ENCODE data around the gene OR6K2. TPM values are rescaled to one million over a fixed set of nuclear protein-coding genes. Genes with fewer than 3 reads are reported as not detected.

OR6K2 gene
- total and polyA plus RNA-seq, 4 donors, result not detected

GRCh38 chr1:158720620-158721019 is 20.2 kb upstream of the OR6K2 start, which contains the start of gene OR6K3 (continued):
- TF ChIP-seq ATF3 (IDR thresholded peaks at IDR 0.05) (no peak), TAF1 (conservative IDR thresholded peaks at IDR 0.05) (no peak), FOXA1 (IDR thresholded peaks at IDR 0.05) (no peak), CTCF (IDR thresholded peaks at IDR 0.05; ENCODE audit: low read depth, low read length, missing input control) (no peak), FOXA2 (IDR thresholded peaks at IDR 0.05) (no peak), YY1 (IDR thresholded peaks at IDR 0.05) (no peak)

- Histone ChIP-seq H3K4me1 (ENCODE audit: control insufficient read depth in 4 of 4, insufficient read depth in 4 of 4, low read length in 3 of 4) (no peaks in the 10 kb centered on the region), H3K27ac (ENCODE audit: low read depth in 1 of 2, low read length in 2 of 2) (no peak overlapping the region), H3K36me3 (ENCODE audit: control insufficient read depth in 4 of 4, insufficient read depth in 3 of 4, low read depth in 1 of 4, low read length in 3 of 4) (no peaks in the 10 kb centered on the region), H3K9me3 (ENCODE audit: control insufficient read depth in 4 of 4, low read length in 3 of 4) (no peaks in the 10 kb centered on the region), H3K4me3 (ENCODE audit: low read depth in 1 of 3, low read length in 3 of 3) (no peak overlapping the region), H3K9ac (ENCODE audit: low read depth in 1 of 2, low read length in 2 of 2) (no peak overlapping the region), H3K27me3 (ENCODE audit: control insufficient read depth in 4 of 4, insufficient read depth in 4 of 4, low read length in 3 of 4) (peaks cover 0 to 3% (median 0%) of the 10 kb centered on the region in 4 donors)
- TF ChIP-seq HNF4G (IDR thresholded peaks at IDR 0.05), result no peak
- TF ChIP-seq MAX (IDR thresholded peaks at IDR 0.05), result no peak
- TF ChIP-seq HNF4A (conservative IDR thresholded peaks at IDR 0.05), result no peak
- no peak for TF ChIP-seq GABPA (IDR thresholded peaks at IDR 0.05 in 1 of 2, conservative IDR thresholded peaks at IDR 0.05 in 1 of 2)
- no peak for TF ChIP-seq YY1 (IDR thresholded peaks at IDR 0.05)
- no peak for TF ChIP-seq RAD21 (IDR thresholded peaks at IDR 0.05)
- no peak for TF ChIP-seq CTCF (IDR thresholded peaks at IDR 0.05; ENCODE audit: low read depth, low read length, missing input control)
- no peak for TF ChIP-seq RXRA (IDR thresholded peaks at IDR 0.05)
- no peak for TF ChIP-seq TAF1 (conservative IDR thresholded peaks at IDR 0.05)
- no peak for TF ChIP-seq FOXA2 (IDR thresholded peaks at IDR 0.05)
- no peak for TF ChIP-seq EGR1 (IDR thresholded peaks at IDR 0.05; ENCODE audit: low read depth in 2 of 2)
- no peak for DNase-seq (ENCODE audit: low spot score)
- whole genome bisulfite sequencing, result 63% methylated on average over 3 of the region's 3 CpGs
Observed at GRCh38 chr1:158719664-158720063, 19.2 kb upstream of the OR6K2 start.

- TF ChIP-seq ATF3 (IDR thresholded peaks at IDR 0.05) (no peak), FOXA2 (IDR thresholded peaks at IDR 0.05) (no peak), SP1 (IDR thresholded peaks at IDR 0.05) (no peak), EGR1 (IDR thresholded peaks at IDR 0.05; ENCODE audit: low read depth in 2 of 2) (no peak), FOXA1 (IDR thresholded peaks at IDR 0.05) (no peak), RAD21 (IDR thresholded peaks at IDR 0.05) (no peak), RXRA (IDR thresholded peaks at IDR 0.05) (no peak), YY1 (IDR thresholded peaks at IDR 0.05) (no peak), CTCF (IDR thresholded peaks at IDR 0.05; ENCODE audit: low read depth, low read length, missing input control) (no peak), GABPA (IDR thresholded peaks at IDR 0.05 in 1 of 2, conservative IDR thresholded peaks at IDR 0.05 in 1 of 2) (no peak), HNF4G (IDR thresholded peaks at IDR 0.05) (no peak), JUND (IDR thresholded peaks at IDR 0.05) (no peak), MAX (IDR thresholded peaks at IDR 0.05) (no peak), ZBTB33 (IDR thresholded peaks at IDR 0.05) (no peak)
- DNase-seq (ENCODE audit: low spot score), result no peak
- Histone ChIP-seq H3K36me3 (ENCODE audit: control insufficient read depth in 4 of 4, insufficient read depth in 3 of 4, low read depth in 1 of 4, low read length in 3 of 4) (no peaks in the 10 kb centered on the region), H3K4me3 (ENCODE audit: low read depth in 1 of 3, low read length in 3 of 3) (no peak overlapping the region), H3K9me3 (ENCODE audit: control insufficient read depth in 4 of 4, low read length in 3 of 4) (no peaks in the 10 kb centered on the region), H3K4me1 (ENCODE audit: control insufficient read depth in 4 of 4, insufficient read depth in 4 of 4, low read length in 3 of 4) (no peaks in the 10 kb centered on the region), H3K9ac (ENCODE audit: low read depth in 1 of 2, low read length in 2 of 2) (no peak overlapping the region), H3K27me3 (ENCODE audit: control insufficient read depth in 4 of 4, insufficient read depth in 4 of 4, low read length in 3 of 4) (peaks cover 0 to 3% (median 1%) of the 10 kb centered on the region in 4 donors), H3K27ac (ENCODE audit: low read depth in 1 of 2, low read length in 2 of 2) (no peak overlapping the region)
- WGBS, result 72% methylated on average over 6 of the region's 6 CpGs
Observed at GRCh38 chr1:158717344-158717743, 16.9 kb upstream of the OR6K2 start.

Measured in liver (tissue), 9 donors.